ENCODE measurements around the gene PRKG2.

DNA sequence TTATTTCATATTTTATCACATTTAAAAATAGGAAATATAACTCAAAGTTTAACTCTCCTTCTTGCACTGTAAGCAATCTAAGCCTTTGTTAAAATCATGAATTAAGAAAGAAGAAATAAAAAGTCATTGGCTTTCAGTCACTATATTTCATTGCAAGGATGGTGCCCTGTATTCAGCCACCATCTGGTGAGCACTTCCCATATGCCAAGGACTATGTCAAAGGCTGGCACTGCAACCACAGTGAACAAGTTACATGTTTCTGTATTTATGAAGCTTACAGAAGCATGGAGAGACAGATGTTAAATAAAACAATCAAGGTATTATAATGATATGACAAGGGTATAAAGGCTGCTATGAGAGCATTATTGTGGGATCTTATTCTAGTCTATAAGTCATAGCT is 68.6 kb downstream of the PRKG2 start:
- TF ChIP-seq ZFX (IDR thresholded peaks at IDR 0.05; ENCODE audit: borderline replicate concordance), result no peak
- TF ChIP-seq, protein P1, sequence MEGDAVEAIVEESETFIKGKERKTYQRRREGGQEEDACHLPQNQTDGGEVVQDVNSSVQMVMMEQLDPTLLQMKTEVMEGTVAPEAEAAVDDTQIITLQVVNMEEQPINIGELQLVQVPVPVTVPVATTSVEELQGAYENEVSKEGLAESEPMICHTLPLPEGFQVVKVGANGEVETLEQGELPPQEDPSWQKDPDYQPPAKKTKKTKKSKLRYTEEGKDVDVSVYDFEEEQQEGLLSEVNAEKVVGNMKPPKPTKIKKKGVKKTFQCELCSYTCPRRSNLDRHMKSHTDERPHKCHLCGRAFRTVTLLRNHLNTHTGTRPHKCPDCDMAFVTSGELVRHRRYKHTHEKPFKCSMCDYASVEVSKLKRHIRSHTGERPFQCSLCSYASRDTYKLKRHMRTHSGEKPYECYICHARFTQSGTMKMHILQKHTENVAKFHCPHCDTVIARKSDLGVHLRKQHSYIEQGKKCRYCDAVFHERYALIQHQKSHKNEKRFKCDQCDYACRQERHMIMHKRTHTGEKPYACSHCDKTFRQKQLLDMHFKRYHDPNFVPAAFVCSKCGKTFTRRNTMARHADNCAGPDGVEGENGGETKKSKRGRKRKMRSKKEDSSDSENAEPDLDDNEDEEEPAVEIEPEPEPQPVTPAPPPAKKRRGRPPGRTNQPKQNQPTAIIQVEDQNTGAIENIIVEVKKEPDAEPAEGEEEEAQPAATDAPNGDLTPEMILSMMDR (IDR thresholded peaks at IDR 0.05), result no peak

Measured in 22Rv1 (cell line).